Endothelial cell of umbilical vein (primary cell): Measurements from ENCODE around the gene ATP4A. TPM values are rescaled to one million over a fixed set of nuclear protein-coding genes. Genes with fewer than 3 reads are reported as not detected.

Source experiments
- BruUV-seq: library from RNA; stranded (reverse); fragments of 400-500 nt; replicated peaks from 2 replicates; lab custom pipeline; 2021; lab: Mats Ljungman, UMichigan
- CTCF ChIA-PET: fragments of 300-600, 350-600 bp; sonication (Branson Sonifier 250); formaldehyde crosslinking; loops from one replicate; lab custom pipeline; 2021; ENCODE audit warnings: antibody characterized with exemption, inconsistent platforms; lab: Charles Lee
- POLR2A ChIA-PET: fragments of 300-600, 350-600 bp; sonication (Branson Sonifier 250); formaldehyde crosslinking; loops from one replicate; lab custom pipeline; 2021; ENCODE audit warnings: antibody characterized with exemption, inconsistent platforms; lab: Charles Lee
- DNase-seq: peaks from one replicate; pipeline ENCODE4 v3.0.0-alpha.2; 2011; ENCODE audit warnings: low read depth, low spot score
- FAIRE-seq: peaks from 2 replicates; lab custom pipeline; 2011; peaks lifted over from hg19 to GRCh38; lab: Jason Lieb, UNC
- H2AFZ ChIP-seq: 2 replicates; pipeline ENCODE4 v1.6.0; 2012; ENCODE audit warnings: low read depth, low read length, control low read depth, inconsistent platforms
- H3K27ac ChIP-seq: 2 replicates; pipeline ENCODE4 v1.5.1; 2011; ENCODE audit warnings: low read depth, mild to moderate bottlenecking, control low read depth, low read length, moderate library complexity; ENCODE audit not compliant: insufficient read depth
- H3K27me3 ChIP-seq, 2 experiments: 2 replicates each; pipeline versions ENCODE4 v1.6.0 to v1.6.1; 2011; ENCODE audit warnings: low read length in 2 of 2, mixed read lengths in 1 of 2; ENCODE audit not compliant: control insufficient read depth in 2 of 2, insufficient read depth in 2 of 2
- H3K36me3 ChIP-seq, 2 experiments: 2 replicates in 1 of 2; 3 replicates in 1 of 2; pipeline ENCODE4 v1.5.1; 2011; ENCODE audit warnings: low read length in 2 of 2, mild to moderate bottlenecking in 1 of 2, moderate library complexity in 1 of 2; ENCODE audit not compliant: control insufficient read depth in 2 of 2, insufficient read depth in 2 of 2; ENCODE audit errors: extremely low read depth in 1 of 2
- H3K4me1 ChIP-seq: 3 replicates; pipeline ENCODE4 v1.5.1; 2011; ENCODE audit warnings: mild to moderate bottlenecking, low read length; ENCODE audit not compliant: control insufficient read depth, insufficient read depth; ENCODE audit errors: extremely low read depth
- H3K4me2 ChIP-seq: 2 replicates; pipeline ENCODE4 v1.6.1; 2011; ENCODE audit warnings: low read length, control low read depth, mixed read lengths; ENCODE audit not compliant: insufficient read depth
- H3K4me3 ChIP-seq, 3 experiments: fragments of 200-600 bp in 1 of 3; sonication (generic), shearing (Covaris generic) in 1 of 3; replicated peaks in 1 of 3; 2 replicates each; pipeline ENCODE4 v1.5.1; 2011 to 2016; ENCODE audit warnings: control low read depth in 3 of 3, low read length in 3 of 3, mild to moderate bottlenecking in 2 of 3, inconsistent platforms in 1 of 3, low read depth in 1 of 3, moderate library complexity in 1 of 3; ENCODE audit not compliant: insufficient read depth in 1 of 3
- H3K79me2 ChIP-seq: 2 replicates; pipeline ENCODE4 v1.6.0; 2012; ENCODE audit warnings: low read length, inconsistent platforms; ENCODE audit not compliant: control insufficient read depth, insufficient read depth
- H3K9ac ChIP-seq: replicated peaks from 2 replicates; pipeline ENCODE3; 2011; ENCODE audit warnings: low read length, control low read depth; ENCODE audit not compliant: insufficient read depth; ENCODE audit errors: extremely low read depth
- H3K9me1 ChIP-seq: replicated peaks from 3 replicates; pipeline ENCODE4 v1.6.0; 2011; ENCODE audit warnings: mild to moderate bottlenecking, low read length; ENCODE audit not compliant: control insufficient read depth, insufficient read depth; ENCODE audit errors: extremely low read depth
- H3K9me3 ChIP-seq: replicated peaks from 2 replicates; pipeline ENCODE4 v1.5.1; 2012; ENCODE audit warnings: low read length, inconsistent platforms; ENCODE audit not compliant: control insufficient read depth, insufficient read depth
- H4K20me1 ChIP-seq: replicated peaks from 2 replicates; pipeline ENCODE3; 2011; ENCODE audit warnings: mild to moderate bottlenecking, low read length; ENCODE audit not compliant: control insufficient read depth, insufficient read depth; ENCODE audit errors: extremely low read depth
- EZH2 ChIP-seq: IDR thresholded peaks from 2 replicates; pipeline ENCODE4 v1.6.1; 2012; ENCODE audit warnings: borderline replicate concordance, low read depth, mild to moderate bottlenecking, moderate library complexity, low read length, inconsistent platforms; ENCODE audit not compliant: severe bottlenecking
- FOS ChIP-seq: IDR thresholded peaks from 2 replicates; pipeline ENCODE4 v1.6.1; 2011; ENCODE audit warnings: mild to moderate bottlenecking, low read length, moderate library complexity, borderline replicate concordance; ENCODE audit not compliant: insufficient read depth
- JUN ChIP-seq: IDR thresholded peaks from 2 replicates; pipeline ENCODE4 v1.6.1; 2011; ENCODE audit warnings: borderline replicate concordance, low read depth; ENCODE audit not compliant: insufficient read length, insufficient read depth
- POLR2AphosphoS5 ChIP-seq: IDR thresholded peaks from 2 replicates; pipeline ENCODE4 v1.6.1; 2012; ENCODE audit warnings: low read depth, mild to moderate bottlenecking, control low read depth, low read length, moderate library complexity; ENCODE audit not compliant: insufficient read depth
- dilution Hi-C: fragments of 300-500 bp; cut with MboI; formaldehyde crosslinking; loops from one replicate; pipeline ENCODE4 v1.15.0; 2019; ENCODE audit warnings: low sequenced_read_pairs; ENCODE audit not compliant: extremely low pct_ligation_motif_present
- intact Hi-C: fragments of 100-400 bp; cut with micrococcal nuclease; formaldehyde crosslinking; loops from one replicate; pipeline ENCODE4 v1.10.0; 2022
- polyA plus RNA-seq, 4 experiments: library from polyadenylated mRNA; depleted of rRNA in 3 of 4; stranded (reverse) in 3 of 4; unstranded in 1 of 4; fragments of >200 nt; gene quantifications; 2 replicates each; pipeline versions ENCODE4 v1.2.1 to v1.2.3, GENCODE V29; 2011 to 2012; ENCODE audit warnings: missing spikeins in 1 of 4
- total RNA-seq: library from RNA; stranded (reverse); gene quantifications from 2 replicates; pipeline ENCODE4 v1.2.3, GENCODE V29; 2021
- TF ChIP-seq, protein P1 (sequence below): IDR thresholded peaks from 2 replicates; pipeline ENCODE4 v1.6.1; 2011; ENCODE audit not compliant: insufficient read depth, insufficient read length
- TF ChIP-seq, protein P2 (sequence below), 2 donors: IDR thresholded peaks; 1 replicate in 1 of 2; 2 replicates in 1 of 2; pipeline ENCODE4 v1.5.1; 2011; ENCODE audit warnings: low read length in 2 of 2, mild to moderate bottlenecking in 2 of 2, moderate library complexity in 2 of 2, control low read depth in 1 of 2, inconsistent platforms in 1 of 2, low read depth in 1 of 2; ENCODE audit not compliant: insufficient read depth in 1 of 2; ENCODE audit errors: extremely low read depth in 1 of 2

ATP4A gene
- total and polyA plus RNA-seq, 2 donors (not counting 3 experiments of a cell fraction or from before 2014, with no cell fraction given) = not detected

DNA sequence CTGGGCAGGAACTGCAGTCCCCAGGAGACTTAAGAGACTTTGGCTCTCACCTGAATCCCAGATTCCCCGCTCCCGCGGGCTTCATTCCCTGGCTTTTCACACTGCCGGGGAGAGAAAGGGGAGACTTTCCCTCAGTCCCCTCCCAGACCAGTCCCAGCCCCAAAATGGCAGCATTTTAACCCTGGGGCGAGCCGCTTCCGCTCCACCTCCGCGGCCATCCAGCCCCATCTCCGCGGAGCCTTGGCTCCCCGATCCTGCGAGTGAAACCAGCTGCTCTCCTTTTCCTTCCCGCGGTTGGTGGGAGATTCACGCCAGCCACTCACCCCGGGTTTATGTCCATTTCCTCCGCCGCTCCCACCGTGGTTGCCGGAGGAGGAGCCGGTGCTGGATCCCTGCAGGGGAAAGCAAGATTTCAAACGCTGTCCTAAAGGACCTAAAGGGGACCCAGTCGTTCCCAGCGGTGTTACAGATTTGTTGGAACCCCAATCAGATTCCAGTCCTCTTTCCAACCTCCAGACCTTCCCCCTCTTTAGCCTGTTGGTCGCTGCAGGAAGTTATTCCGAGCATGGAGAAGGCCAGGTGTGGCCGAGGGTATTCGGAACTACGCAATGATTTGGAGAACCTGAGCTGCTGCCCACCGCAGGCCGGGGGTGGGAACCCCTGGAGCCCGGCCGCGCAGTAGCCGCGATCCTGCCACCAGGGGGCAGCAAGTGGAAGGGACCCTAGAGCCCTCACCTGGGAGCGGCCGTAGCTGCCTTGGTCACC, 53.4 kb downstream of the ATP4A start:
- Histone ChIP-seq H3K27ac (no peak overlapping the region), H3K9ac (no peak overlapping the region), H3K9me1 (no peaks in the 10 kb centered on the region), H2AFZ (no peak overlapping the region), H3K4me2 (no peak overlapping the region), H3K9me3 (no peaks in the 10 kb centered on the region), H3K4me3 (no peak overlapping the region), H3K4me1 (no peaks in the 10 kb centered on the region), H3K36me3 (no peaks in the 10 kb centered on the region), H3K27me3 (peaks cover 33 to 40% of the 10 kb centered on the region in 2 experiments), H4K20me1 (no peaks in the 10 kb centered on the region), H3K79me2 (no peaks in the 10 kb centered on the region)
- ChIA-PET CTCF (interaction anchor here (0.6 to 4.0 kb wide), 25 partner anchors 9 to 422 kb away, joined by 3 to 28 read pairs (median 4); partner anchors contain the start of genes HAUS5 and SBSN), POLR2A (interaction anchor here (0.5 to 0.6 kb wide), 2 partner anchors 194 to 365 kb away, joined by 3 read pairs; partner anchors contain the start of gene ZBTB32)
- DNase-seq (peak; percentile 30), FAIRE-seq (peak; percentile 66)
- dilution Hi-C loops = no loop called here
- BruUV-seq = no TSS peak
- TF ChIP-seq, protein P1, sequence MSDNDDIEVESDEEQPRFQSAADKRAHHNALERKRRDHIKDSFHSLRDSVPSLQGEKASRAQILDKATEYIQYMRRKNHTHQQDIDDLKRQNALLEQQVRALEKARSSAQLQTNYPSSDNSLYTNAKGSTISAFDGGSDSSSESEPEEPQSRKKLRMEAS = no peak
- TF ChIP-seq POLR2AphosphoS5 = no peak
- TF ChIP-seq EZH2 = peak; percentile 96
- TF ChIP-seq FOS = no peak
- TF ChIP-seq, protein P2, sequence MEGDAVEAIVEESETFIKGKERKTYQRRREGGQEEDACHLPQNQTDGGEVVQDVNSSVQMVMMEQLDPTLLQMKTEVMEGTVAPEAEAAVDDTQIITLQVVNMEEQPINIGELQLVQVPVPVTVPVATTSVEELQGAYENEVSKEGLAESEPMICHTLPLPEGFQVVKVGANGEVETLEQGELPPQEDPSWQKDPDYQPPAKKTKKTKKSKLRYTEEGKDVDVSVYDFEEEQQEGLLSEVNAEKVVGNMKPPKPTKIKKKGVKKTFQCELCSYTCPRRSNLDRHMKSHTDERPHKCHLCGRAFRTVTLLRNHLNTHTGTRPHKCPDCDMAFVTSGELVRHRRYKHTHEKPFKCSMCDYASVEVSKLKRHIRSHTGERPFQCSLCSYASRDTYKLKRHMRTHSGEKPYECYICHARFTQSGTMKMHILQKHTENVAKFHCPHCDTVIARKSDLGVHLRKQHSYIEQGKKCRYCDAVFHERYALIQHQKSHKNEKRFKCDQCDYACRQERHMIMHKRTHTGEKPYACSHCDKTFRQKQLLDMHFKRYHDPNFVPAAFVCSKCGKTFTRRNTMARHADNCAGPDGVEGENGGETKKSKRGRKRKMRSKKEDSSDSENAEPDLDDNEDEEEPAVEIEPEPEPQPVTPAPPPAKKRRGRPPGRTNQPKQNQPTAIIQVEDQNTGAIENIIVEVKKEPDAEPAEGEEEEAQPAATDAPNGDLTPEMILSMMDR (IDR thresholded peaks at IDR 0.05; ENCODE audit: extremely low read depth in 1 of 2, insufficient read depth in 1 of 2, low read depth in 1 of 2, low read length in 2 of 2) = peak; percentile 88 to 94
- no peak for TF ChIP-seq JUN
- intact Hi-C loops = loop anchor here (1.0 kb wide), 3 partner anchors 82 to 421 kb away; no protein-coding TSS in a partner anchor
